Panc1 (cell line): ENCODE data around the gene PRM3. TPM values are rescaled to one million over a fixed set of nuclear protein-coding genes. Genes with fewer than 3 reads are reported as not detected.

Experiments used
- ATAC-seq: fragments of 200-7000 bp; cut with Tn5 transposase; 2 replicates; pipeline ENCODE4 v1.9.1; 2020; ENCODE audit warnings: mild to moderate bottlenecking, moderate library complexity
- BruUV-seq: library from RNA; stranded (reverse); fragments of 400-500 nt; replicated peaks from 2 replicates; lab custom pipeline; 2021; lab: Mats Ljungman, UMichigan
- CTCF ChIA-PET: fragments of 300-600 bp; sonication (Branson Sonifier 250); formaldehyde crosslinking; loops from one replicate; lab custom pipeline; 2022; ENCODE audit warnings: antibody characterized with exemption; lab: Charles Lee
- POLR2A ChIA-PET: fragments of 300-600 bp; sonication (Branson Sonifier 250); formaldehyde crosslinking; loops from one replicate; lab custom pipeline; 2022; ENCODE audit warnings: antibody characterized with exemption; lab: Charles Lee
- DNase-seq: peaks from one replicate; pipeline ENCODE4 v3.0.0-alpha.2; 2010; ENCODE audit warnings: low read depth, low spot score
- H3K27ac ChIP-seq: 2 replicates; pipeline ENCODE4 v1.5.1; 2011; ENCODE audit warnings: mild to moderate bottlenecking, low read length, inconsistent platforms
- H3K27me3 ChIP-seq: fragments of 200-500 bp; sonication (Bioruptor generic); 2 replicates; pipeline ENCODE4 v1.6.0; 2014; ENCODE audit warnings: low read length, inconsistent platforms; ENCODE audit not compliant: control insufficient read depth, insufficient read depth
- H3K36me3 ChIP-seq: fragments of 200-500 bp; sonication (Bioruptor generic); 2 replicates; pipeline ENCODE4 v1.5.1; 2014; ENCODE audit warnings: inconsistent platforms, mild to moderate bottlenecking, low read length, moderate library complexity; ENCODE audit not compliant: control insufficient read depth, insufficient read depth
- H3K4me1 ChIP-seq: 2 replicates; pipeline ENCODE4 v1.5.1; 2011; ENCODE audit warnings: inconsistent platforms, mild to moderate bottlenecking, low read length, moderate library complexity; ENCODE audit not compliant: control insufficient read depth, insufficient read depth
- H3K4me3 ChIP-seq, 2 experiments: 2 replicates each; pipeline ENCODE4 v1.5.1; 2011 to 2012; ENCODE audit warnings: low read depth in 2 of 2, low read length in 2 of 2, mild to moderate bottlenecking in 2 of 2, inconsistent platforms in 1 of 2, moderate library complexity in 1 of 2
- H3K9me3 ChIP-seq: fragments of 200-500 bp; sonication (Bioruptor generic); 2 replicates; pipeline ENCODE4 v1.5.1; 2014; ENCODE audit warnings: low read depth, mild to moderate bottlenecking, inconsistent platforms, low read length, moderate library complexity; ENCODE audit not compliant: control insufficient read depth, insufficient read depth
- POLR2AphosphoS5 ChIP-seq: IDR thresholded peaks from 2 replicates; pipeline ENCODE4 v1.6.1; 2012; ENCODE audit warnings: mild to moderate bottlenecking, low read depth, low read length, moderate library complexity
- SIN3A ChIP-seq: IDR thresholded peaks from 2 replicates; pipeline ENCODE4 v1.6.1; 2012; ENCODE audit warnings: low read depth, mild to moderate bottlenecking, low read length, moderate library complexity, borderline replicate concordance; ENCODE audit not compliant: insufficient read depth
- TCF7L2 ChIP-seq: IDR thresholded peaks from 2 replicates; pipeline ENCODE4 v1.6.1; 2011; ENCODE audit warnings: mild to moderate bottlenecking, low read depth, low read length, inconsistent platforms
- in situ Hi-C: cut with HindIII; loops from 2 replicates; pipeline ENCODE4 v1.10.0; 2016; ENCODE audit warnings: low sequenced_read_pairs, low pct_unique_long_range_greater_than_20kb
- intact Hi-C: fragments of 100-400 bp; cut with micrococcal nuclease; formaldehyde crosslinking; loops from one replicate; pipeline ENCODE4 v1.10.0; 2022; ENCODE audit not compliant: unreplicated experiment
- total RNA-seq: library from RNA; stranded (reverse); gene quantifications from one replicate; pipeline ENCODE4 v1.2.1, GENCODE V29; 2021; ENCODE audit not compliant: unreplicated experiment
- TF ChIP-seq, protein P1 (sequence below), 2 experiments: IDR thresholded peaks; 2 replicates each; pipeline ENCODE4 v1.6.1; 2011 to 2012; ENCODE audit warnings: low read depth in 2 of 2, control low read depth in 1 of 2, low read length in 1 of 2, mild to moderate bottlenecking in 1 of 2, moderate library complexity in 1 of 2; ENCODE audit not compliant: insufficient read depth in 1 of 2
- TF ChIP-seq, protein P2 (sequence below): fragments of 450-650 bp; IDR thresholded peaks from 2 replicates; pipeline ENCODE4 v1.5.1; 2017; ENCODE audit warnings: mild to moderate bottlenecking

PRM3 gene
- total RNA-seq, 1 experiment from 2014 or later = not detected

DNA sequence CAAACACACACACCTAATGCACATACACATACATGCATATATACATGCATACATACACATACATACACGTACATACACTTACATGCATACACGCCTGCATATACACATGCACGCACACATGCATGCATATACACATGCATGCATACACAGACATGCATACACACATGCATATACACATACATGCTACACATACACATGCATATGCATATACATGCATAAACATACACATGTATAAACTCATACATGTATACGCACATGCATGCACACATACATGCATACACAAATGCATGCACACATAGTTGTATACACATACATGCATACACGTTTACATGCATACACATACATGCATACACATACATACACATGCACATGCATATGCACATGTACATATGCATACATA is 48.2 kb upstream of the PRM3 start:
- H3K4me3 ChIP-seq = no peak overlapping the region
- in situ Hi-C loops (no loop called here), intact Hi-C loops (no loop called here)
- no peaks in the 10 kb centered on the region for H3K27me3 ChIP-seq
- H3K4me1 ChIP-seq = 0 out of 2 replicates have a peak, but pooled peaks cover 2% of the 10 kb centered on the region
- no peak for DNase-seq
- H3K27ac ChIP-seq = no peak overlapping the region
- H3K36me3 ChIP-seq = no peaks in the 10 kb centered on the region
- no TSS peak for BruUV-seq
- no peak for ATAC-seq
- no peaks in the 10 kb centered on the region for H3K9me3 ChIP-seq
- TF ChIP-seq TCF7L2 (no peak), POLR2AphosphoS5 (no peak), SIN3A (no peak)
- TF ChIP-seq, protein P1, sequence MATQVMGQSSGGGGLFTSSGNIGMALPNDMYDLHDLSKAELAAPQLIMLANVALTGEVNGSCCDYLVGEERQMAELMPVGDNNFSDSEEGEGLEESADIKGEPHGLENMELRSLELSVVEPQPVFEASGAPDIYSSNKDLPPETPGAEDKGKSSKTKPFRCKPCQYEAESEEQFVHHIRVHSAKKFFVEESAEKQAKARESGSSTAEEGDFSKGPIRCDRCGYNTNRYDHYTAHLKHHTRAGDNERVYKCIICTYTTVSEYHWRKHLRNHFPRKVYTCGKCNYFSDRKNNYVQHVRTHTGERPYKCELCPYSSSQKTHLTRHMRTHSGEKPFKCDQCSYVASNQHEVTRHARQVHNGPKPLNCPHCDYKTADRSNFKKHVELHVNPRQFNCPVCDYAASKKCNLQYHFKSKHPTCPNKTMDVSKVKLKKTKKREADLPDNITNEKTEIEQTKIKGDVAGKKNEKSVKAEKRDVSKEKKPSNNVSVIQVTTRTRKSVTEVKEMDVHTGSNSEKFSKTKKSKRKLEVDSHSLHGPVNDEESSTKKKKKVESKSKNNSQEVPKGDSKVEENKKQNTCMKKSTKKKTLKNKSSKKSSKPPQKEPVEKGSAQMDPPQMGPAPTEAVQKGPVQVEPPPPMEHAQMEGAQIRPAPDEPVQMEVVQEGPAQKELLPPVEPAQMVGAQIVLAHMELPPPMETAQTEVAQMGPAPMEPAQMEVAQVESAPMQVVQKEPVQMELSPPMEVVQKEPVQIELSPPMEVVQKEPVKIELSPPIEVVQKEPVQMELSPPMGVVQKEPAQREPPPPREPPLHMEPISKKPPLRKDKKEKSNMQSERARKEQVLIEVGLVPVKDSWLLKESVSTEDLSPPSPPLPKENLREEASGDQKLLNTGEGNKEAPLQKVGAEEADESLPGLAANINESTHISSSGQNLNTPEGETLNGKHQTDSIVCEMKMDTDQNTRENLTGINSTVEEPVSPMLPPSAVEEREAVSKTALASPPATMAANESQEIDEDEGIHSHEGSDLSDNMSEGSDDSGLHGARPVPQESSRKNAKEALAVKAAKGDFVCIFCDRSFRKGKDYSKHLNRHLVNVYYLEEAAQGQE (IDR thresholded peaks at IDR 0.05; ENCODE audit: insufficient read depth in 1 of 2, low read depth in 2 of 2, low read length in 1 of 2) = no peak
- TF ChIP-seq, protein P2, sequence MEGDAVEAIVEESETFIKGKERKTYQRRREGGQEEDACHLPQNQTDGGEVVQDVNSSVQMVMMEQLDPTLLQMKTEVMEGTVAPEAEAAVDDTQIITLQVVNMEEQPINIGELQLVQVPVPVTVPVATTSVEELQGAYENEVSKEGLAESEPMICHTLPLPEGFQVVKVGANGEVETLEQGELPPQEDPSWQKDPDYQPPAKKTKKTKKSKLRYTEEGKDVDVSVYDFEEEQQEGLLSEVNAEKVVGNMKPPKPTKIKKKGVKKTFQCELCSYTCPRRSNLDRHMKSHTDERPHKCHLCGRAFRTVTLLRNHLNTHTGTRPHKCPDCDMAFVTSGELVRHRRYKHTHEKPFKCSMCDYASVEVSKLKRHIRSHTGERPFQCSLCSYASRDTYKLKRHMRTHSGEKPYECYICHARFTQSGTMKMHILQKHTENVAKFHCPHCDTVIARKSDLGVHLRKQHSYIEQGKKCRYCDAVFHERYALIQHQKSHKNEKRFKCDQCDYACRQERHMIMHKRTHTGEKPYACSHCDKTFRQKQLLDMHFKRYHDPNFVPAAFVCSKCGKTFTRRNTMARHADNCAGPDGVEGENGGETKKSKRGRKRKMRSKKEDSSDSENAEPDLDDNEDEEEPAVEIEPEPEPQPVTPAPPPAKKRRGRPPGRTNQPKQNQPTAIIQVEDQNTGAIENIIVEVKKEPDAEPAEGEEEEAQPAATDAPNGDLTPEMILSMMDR = no peak
- ChIA-PET CTCF (no interaction called here), POLR2A (no interaction called here)

DNA sequence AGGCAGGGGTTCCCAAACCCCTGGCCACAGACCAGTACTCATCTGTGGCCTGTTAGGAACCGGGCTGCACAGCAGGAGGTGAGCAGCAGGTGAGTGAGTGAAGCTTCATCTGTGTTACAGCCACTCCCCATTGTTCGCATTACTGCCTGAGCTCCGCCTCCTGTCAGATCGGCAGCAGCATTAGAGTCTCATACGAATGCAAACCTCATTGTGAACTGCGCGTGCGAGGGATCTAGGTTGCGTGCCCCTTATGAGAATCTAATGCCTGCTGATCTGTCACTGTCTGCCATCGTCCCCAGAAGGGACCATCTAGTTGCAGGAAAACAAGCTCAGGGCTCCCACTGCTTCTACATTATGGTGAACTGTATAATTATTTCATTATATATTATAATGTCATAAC is 46.7 kb upstream of the PRM3 start:
- ChIA-PET CTCF (no interaction called here), POLR2A (no interaction called here)
- ATAC-seq (no peak), DNase-seq (no peak)
- intact Hi-C loops = no loop called here
- BruUV-seq = no TSS peak
- Histone ChIP-seq H3K27ac (no peak overlapping the region), H3K36me3 (no peaks in the 10 kb centered on the region), H3K4me1 (peaks cover 2% of the 10 kb centered on the region; the same call in 1 of the 2 replicates), H3K27me3 (no peaks in the 10 kb centered on the region), H3K9me3 (no peaks in the 10 kb centered on the region), H3K4me3 (no peak overlapping the region)
- in situ Hi-C loops = no loop called here
- no peak for TF ChIP-seq TCF7L2
- TF ChIP-seq, protein P2 = no peak
- TF ChIP-seq, protein P1 (IDR thresholded peaks at IDR 0.05; ENCODE audit: insufficient read depth in 1 of 2, low read depth in 2 of 2, low read length in 1 of 2) = no peak
- no peak for TF ChIP-seq POLR2AphosphoS5
- TF ChIP-seq SIN3A = no peak
